ENCODE data around the gene PCSK6.
A peak's percentile ranks its signal among the peaks of the same experiment; 100 is the strongest.
"Not testable (repeated sequence)": the region's sequence is repeated elsewhere in the genome, so short reads cannot be mapped to it uniquely, and the experiment has no call there.

Gene PCSK6

GRCh38 chr15:101303408-101303807, 186.1 kb downstream of the PCSK6 start:
- Histone ChIP-seq H3K4me3 (ENCODE audit: low read depth, low read length) (no peak overlapping the region), H3K27me3 (ENCODE audit: control insufficient read depth, insufficient read depth, low read length) (no peaks in the 10 kb centered on the region), H3K9me3 (ENCODE audit: control insufficient read depth, insufficient read depth, low read length) (no peaks in the 10 kb centered on the region), H3K4me1 (ENCODE audit: control insufficient read depth, insufficient read depth, low read length) (no peaks in the 10 kb centered on the region), H3K36me3 (ENCODE audit: control insufficient read depth, insufficient read depth, low read length) (no peaks in the 10 kb centered on the region), H3K9ac (ENCODE audit: low read depth, low read length) (no peak overlapping the region)

- Histone ChIP-seq H3K9ac (ENCODE audit: low read depth, low read length) (no peak overlapping the region), H3K4me3 (ENCODE audit: low read depth, low read length) (peak overlapping the region; percentile 97), H3K27me3 (ENCODE audit: control insufficient read depth, insufficient read depth, low read length) (no peaks in the 10 kb centered on the region), H3K9me3 (ENCODE audit: control insufficient read depth, insufficient read depth, low read length) (no peaks in the 10 kb centered on the region), H3K4me1 (ENCODE audit: control insufficient read depth, insufficient read depth, low read length) (no peaks in the 10 kb centered on the region), H3K36me3 (ENCODE audit: control insufficient read depth, insufficient read depth, low read length) (peaks cover 6% of the 10 kb centered on the region)
These were observed 192.8 kb downstream of the PCSK6 start for GRCh38 chr15:101296418-101297405.

GRCh38 chr15:101295607-101296161, 193.8 kb downstream of the PCSK6 start:
- Histone ChIP-seq H3K9me3 (ENCODE audit: control insufficient read depth, insufficient read depth, low read length) (no peaks in the 10 kb centered on the region), H3K27me3 (ENCODE audit: control insufficient read depth, insufficient read depth, low read length) (no peaks in the 10 kb centered on the region), H3K9ac (ENCODE audit: low read depth, low read length) (peak overlapping the region; percentile 81), H3K4me3 (ENCODE audit: low read depth, low read length) (peak overlapping the region; percentile 97), H3K36me3 (ENCODE audit: control insufficient read depth, insufficient read depth, low read length) (peaks cover 8% of the 10 kb centered on the region), H3K4me1 (ENCODE audit: control insufficient read depth, insufficient read depth, low read length) (no peaks in the 10 kb centered on the region)

- Histone ChIP-seq H3K9me3 (ENCODE audit: control insufficient read depth, insufficient read depth, low read length) (no peaks in the 10 kb centered on the region), H3K4me3 (ENCODE audit: low read depth, low read length) (peak within 1 kb of the TSS; percentile 97), H3K9ac (ENCODE audit: low read depth, low read length) (peak within 1 kb of the TSS; percentile 87), H3K4me1 (ENCODE audit: control insufficient read depth, insufficient read depth, low read length) (no peaks in the 10 kb centered on the region), H3K27me3 (ENCODE audit: control insufficient read depth, insufficient read depth, low read length) (no peaks in the 10 kb centered on the region), H3K36me3 (ENCODE audit: control insufficient read depth, insufficient read depth, low read length) (peaks cover 8% of the 10 kb centered on the region)
These were observed 194.5 kb downstream of the PCSK6 start, which contains the start of gene SNRPA1 for GRCh38 chr15:101294731-101295606. SNRPA1 (minus strand) TSS chr15:101295248; CDS start chr15:101295178, 70 bp downstream.

- peaks cover 22% of the 10 kb centered on the region for H3K36me3 ChIP-seq (ENCODE audit: control insufficient read depth, insufficient read depth, low read length)
- no peak overlapping the region for H3K9ac ChIP-seq (ENCODE audit: low read depth, low read length)
- no peaks in the 10 kb centered on the region for H3K9me3 ChIP-seq (ENCODE audit: control insufficient read depth, insufficient read depth, low read length)
- no peaks in the 10 kb centered on the region for H3K27me3 ChIP-seq (ENCODE audit: control insufficient read depth, insufficient read depth, low read length)
- H3K4me3 ChIP-seq (ENCODE audit: low read depth, low read length), result peak overlapping the region; percentile 97
- H3K4me1 ChIP-seq (ENCODE audit: control insufficient read depth, insufficient read depth, low read length), result no peaks in the 10 kb centered on the region
These were observed 196.4 kb downstream of the PCSK6 start for GRCh38 chr15:101293122-101293521.

- no peak overlapping the region for H3K9ac ChIP-seq (ENCODE audit: low read depth, low read length)
- H3K4me1 ChIP-seq (ENCODE audit: control insufficient read depth, insufficient read depth, low read length), result no peaks in the 10 kb centered on the region
- H3K9me3 ChIP-seq (ENCODE audit: control insufficient read depth, insufficient read depth, low read length), result no peaks in the 10 kb centered on the region
- H3K36me3 ChIP-seq (ENCODE audit: control insufficient read depth, insufficient read depth, low read length), result peaks cover 34% of the 10 kb centered on the region
- H3K4me3 ChIP-seq (ENCODE audit: low read depth, low read length), result no peak overlapping the region
- no peaks in the 10 kb centered on the region for H3K27me3 ChIP-seq (ENCODE audit: control insufficient read depth, insufficient read depth, low read length)
These were observed 200.5 kb downstream of the PCSK6 start for GRCh38 chr15:101288905-101289513.

GRCh38 chr15:101287342-101287741, 202.2 kb downstream of the PCSK6 start:
- H3K36me3 ChIP-seq (ENCODE audit: control insufficient read depth, insufficient read depth, low read length), result peaks cover 32% of the 10 kb centered on the region
- H3K27me3 ChIP-seq (ENCODE audit: control insufficient read depth, insufficient read depth, low read length); H3K4me1 ChIP-seq (ENCODE audit: control insufficient read depth, insufficient read depth, low read length); H3K9ac ChIP-seq (ENCODE audit: low read depth, low read length); H3K4me3 ChIP-seq (ENCODE audit: low read depth, low read length); H3K9me3 ChIP-seq (ENCODE audit: control insufficient read depth, insufficient read depth, low read length): not testable (repeated sequence)

DNA sequence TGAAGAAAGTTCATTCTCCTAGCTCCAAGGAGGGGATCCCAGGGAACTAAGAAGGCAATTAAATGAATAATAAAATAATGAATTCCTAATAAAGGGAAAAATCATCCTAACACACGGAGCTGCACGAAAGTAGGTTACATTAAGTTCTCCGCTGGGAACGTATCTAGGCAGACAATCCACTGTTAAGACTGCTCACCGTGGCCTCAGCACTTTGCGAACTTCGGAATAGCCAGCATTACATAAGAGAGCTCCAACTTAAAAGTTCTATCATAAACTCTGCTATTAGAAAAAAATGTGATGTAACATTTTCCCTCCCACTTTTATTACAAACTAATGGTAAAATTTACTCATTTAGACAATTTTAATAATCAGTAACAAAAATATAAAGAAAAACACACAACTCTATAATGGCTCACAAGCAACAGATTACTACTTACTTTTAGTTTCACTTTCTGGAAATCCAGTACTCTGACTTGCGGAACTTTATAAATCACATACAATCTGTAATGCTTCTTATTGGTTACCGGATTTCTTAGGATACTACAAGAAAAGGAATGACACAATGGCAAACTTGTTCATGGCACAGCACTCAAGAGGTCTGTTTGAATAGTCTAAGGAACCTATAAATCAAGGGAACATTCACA, 202.9 kb downstream of the PCSK6 start:
- Histone ChIP-seq H3K9me3 (ENCODE audit: control insufficient read depth, insufficient read depth, low read length) (no peaks in the 10 kb centered on the region), H3K4me3 (ENCODE audit: low read depth, low read length) (no peak overlapping the region), H3K27me3 (ENCODE audit: control insufficient read depth, insufficient read depth, low read length) (no peaks in the 10 kb centered on the region), H3K36me3 (ENCODE audit: control insufficient read depth, insufficient read depth, low read length) (peaks cover 31% of the 10 kb centered on the region), H3K9ac (ENCODE audit: low read depth, low read length) (no peak overlapping the region), H3K4me1 (ENCODE audit: control insufficient read depth, insufficient read depth, low read length) (no peaks in the 10 kb centered on the region)

DNA sequence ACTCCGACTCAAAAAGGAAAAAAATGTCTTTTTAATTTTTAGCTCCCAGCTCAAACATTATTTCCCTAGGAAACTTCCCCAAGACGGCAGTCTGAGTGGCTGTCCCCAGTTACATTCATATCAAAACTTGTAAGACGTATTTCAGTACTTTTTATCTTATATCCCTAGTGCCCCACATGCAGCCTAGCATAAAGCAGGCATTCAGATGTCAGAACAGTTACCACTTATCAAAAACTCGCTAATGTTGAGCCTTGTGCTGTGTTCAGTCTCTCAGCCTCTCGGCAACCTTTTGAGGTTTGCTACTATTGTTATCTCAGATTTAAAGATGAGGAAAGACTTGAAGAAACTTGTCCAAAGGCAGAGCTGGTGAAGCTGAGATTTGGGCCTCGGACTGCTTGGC, 205.6 kb downstream of the PCSK6 start:
- no peaks in the 10 kb centered on the region for H3K4me1 ChIP-seq (ENCODE audit: control insufficient read depth, insufficient read depth, low read length)
- no peak overlapping the region for H3K9ac ChIP-seq (ENCODE audit: low read depth, low read length)
- peaks cover 32% of the 10 kb centered on the region for H3K36me3 ChIP-seq (ENCODE audit: control insufficient read depth, insufficient read depth, low read length)
- H3K27me3 ChIP-seq (ENCODE audit: control insufficient read depth, insufficient read depth, low read length), result no peaks in the 10 kb centered on the region
- H3K4me3 ChIP-seq (ENCODE audit: low read depth, low read length), result no peak overlapping the region
- H3K9me3 ChIP-seq (ENCODE audit: control insufficient read depth, insufficient read depth, low read length), result no peaks in the 10 kb centered on the region

DNA sequence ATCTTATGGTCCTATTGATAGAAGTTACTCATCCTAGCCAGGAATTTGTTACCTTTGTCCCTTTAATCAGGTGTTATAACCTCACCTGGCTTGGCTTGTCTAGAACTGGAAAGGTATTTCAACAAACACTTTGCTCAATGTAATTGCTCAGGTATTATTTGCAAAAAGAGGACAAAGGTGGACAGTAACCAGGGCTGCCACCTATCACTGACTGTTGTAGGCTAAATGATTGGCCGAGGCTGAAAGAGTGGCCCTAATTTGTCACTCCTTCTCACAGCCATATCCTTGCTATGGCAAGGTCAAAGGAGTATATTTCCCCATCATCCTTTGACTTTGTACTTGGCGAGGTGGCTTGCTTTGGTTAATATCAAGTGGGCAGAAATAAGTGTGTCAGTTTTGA, 209.5 kb downstream of the PCSK6 start:
- Histone ChIP-seq H3K4me3 (ENCODE audit: low read depth, low read length) (no peak overlapping the region), H3K9me3 (ENCODE audit: control insufficient read depth, insufficient read depth, low read length) (no peaks in the 10 kb centered on the region), H3K27me3 (ENCODE audit: control insufficient read depth, insufficient read depth, low read length) (no peaks in the 10 kb centered on the region), H3K36me3 (ENCODE audit: control insufficient read depth, insufficient read depth, low read length) (peaks cover 19% of the 10 kb centered on the region), H3K4me1 (ENCODE audit: control insufficient read depth, insufficient read depth, low read length) (peaks cover 4% of the 10 kb centered on the region), H3K9ac (ENCODE audit: low read depth, low read length) (no peak overlapping the region)

Data from iPS-15b (cell line).